SH-SY5Y (cell line): ENCODE measurements around the gene NDUFC1.
A peak's percentile ranks its signal among the peaks of the same experiment; 100 is the strongest.

Source experiments
- GATA2 ChIP-seq: IDR thresholded peaks from 2 replicates; pipeline ENCODE4 v1.6.1; 2011; ENCODE audit warnings: mild to moderate bottlenecking, low read depth, low read length
- GATA3 ChIP-seq: IDR thresholded peaks from 2 replicates; pipeline ENCODE4 v1.6.1; 2011; ENCODE audit warnings: low read depth, mild to moderate bottlenecking, low read length, moderate library complexity

The NDUFC1 gene

DNA sequence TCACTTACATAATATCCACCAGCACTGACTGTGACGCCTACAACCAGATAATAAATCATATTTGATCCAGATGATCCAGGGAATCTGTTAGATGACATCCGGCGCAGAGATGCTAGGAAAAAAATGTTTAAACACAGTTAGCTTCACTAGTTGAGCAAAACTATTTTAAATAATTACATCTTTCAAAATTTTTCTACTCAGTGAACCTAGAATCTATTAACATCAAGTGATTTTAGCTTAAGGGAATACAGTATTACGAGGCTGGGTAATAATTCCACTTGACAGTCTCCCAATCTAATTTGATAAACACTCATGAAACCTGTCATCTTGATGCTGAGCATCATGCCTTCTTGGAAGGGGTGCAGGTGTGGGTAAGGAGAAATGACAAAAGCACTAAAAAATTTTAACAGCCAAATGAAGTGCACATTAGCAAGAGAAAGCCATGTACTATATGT is 27.0 kb downstream of the NDUFC1 start:
- TF ChIP-seq GATA2: 0 out of 2 replicates have a peak, but pooled peaks have one; percentile 6
- 0 out of 2 replicates have a peak, but pooled peaks have one; percentile 31 for TF ChIP-seq GATA3

DNA sequence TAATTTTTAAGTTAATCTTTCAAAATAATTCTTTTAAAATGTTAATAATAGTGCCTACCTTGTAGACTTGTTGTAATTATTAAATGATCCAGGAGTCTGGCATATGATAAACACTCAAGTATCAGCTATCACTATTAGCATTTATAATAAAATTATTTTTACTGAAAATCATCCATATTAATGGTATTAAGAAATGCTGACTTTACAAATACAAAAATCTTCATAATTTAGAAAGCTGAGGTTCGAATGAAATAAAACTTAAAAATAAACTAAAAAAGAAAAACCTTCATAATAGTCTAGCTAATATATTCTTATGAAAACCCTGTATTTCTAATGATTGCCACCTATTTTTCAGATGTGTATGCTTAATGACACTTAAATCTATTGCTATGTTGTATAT is 27.5 kb downstream of the NDUFC1 start:
- TF ChIP-seq GATA3 (no peak), GATA2 (no peak)

DNA sequence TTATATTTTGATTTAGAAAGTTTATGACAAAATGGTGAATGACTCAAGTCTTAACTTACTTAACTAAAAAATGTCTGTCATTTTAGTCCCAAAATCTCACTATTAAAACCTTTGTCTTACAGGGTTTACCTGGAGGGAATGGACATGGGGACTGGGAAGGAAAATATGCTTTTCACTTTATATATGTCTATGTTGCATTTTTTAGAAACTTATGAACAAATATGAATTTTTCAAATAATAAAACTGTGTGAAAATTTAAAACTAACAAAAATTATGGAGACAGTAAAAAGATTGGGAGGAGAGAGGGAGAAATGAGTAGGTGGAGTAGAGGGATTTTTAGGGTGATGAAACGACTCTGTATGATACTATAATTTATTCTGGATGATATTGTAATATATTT is 28.4 kb downstream of the NDUFC1 start:
- TF ChIP-seq GATA2 (no peak), GATA3 (no peak)

DNA sequence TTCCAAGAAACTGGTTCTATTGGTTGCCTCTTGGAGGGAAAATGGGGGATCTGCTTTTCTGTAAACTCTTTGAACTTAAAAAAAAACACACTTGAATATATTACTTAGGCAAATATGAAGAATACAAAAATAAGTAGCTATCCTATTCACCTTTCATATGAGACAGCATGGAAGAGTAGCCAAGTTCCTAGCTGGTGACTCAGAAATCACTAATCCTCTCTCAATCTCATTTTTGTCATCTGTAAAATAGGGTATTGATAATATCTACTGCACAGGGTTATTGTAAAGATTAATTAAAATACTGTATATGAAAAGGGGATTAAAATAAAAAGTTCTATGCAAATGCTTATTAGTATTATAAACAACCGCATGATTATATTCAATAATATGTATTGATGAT is 35.0 kb downstream of the NDUFC1 start:
- TF ChIP-seq GATA2 (no peak), GATA3 (no peak)

DNA sequence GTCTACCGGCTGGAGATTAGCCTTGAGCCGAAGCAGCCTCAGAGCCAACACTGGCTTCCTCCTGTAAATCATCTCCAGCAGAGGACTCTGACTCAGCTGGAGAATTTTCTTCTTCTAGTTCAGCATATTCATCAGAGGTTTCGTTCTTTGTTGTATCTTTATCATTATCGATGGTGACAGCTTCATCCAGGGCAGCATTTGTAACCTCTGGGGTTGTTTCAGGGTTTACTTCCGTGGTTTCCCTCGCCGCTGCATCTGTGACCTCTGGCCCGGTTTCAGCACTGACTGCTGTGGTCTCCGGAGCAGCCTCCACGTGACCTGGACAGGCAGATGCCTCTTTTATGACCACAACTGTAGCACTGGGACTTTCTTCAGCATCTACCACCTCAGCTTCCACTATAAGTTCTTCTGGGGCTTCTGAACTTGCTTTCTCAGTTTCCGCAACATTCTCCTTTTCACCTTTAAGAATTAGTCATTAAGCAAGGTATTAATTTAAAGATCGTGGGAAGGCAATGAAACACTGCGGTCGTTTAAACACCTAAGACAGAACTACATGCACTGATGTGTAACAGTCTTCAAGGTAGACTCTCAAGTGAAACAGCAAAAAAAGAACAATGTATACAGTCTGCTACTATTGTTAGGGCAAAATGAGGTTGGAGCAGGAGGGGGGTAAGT is 35.6 kb downstream of the NDUFC1 start:
- TF ChIP-seq GATA3 (no peak), GATA2 (no peak)

DNA sequence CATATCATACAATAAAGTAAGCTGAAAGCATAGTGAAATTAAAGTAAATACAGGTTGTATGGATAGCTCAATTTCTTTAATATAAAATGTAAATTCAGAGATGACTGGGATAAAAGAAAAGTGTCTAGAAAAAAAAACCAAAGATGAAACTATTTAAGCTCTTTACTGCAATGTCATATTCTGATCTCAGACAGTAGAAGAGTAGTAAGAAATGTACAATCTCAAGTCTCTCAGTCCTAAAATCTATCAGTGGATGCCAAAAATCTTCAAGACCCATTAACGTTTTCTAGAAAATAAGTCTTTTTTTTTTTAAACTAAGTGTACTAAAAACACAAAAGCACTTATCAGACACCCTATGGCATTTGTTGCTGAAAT is 36.1 kb downstream of the NDUFC1 start:
- TF ChIP-seq GATA2 (no peak), GATA3 (no peak)

DNA sequence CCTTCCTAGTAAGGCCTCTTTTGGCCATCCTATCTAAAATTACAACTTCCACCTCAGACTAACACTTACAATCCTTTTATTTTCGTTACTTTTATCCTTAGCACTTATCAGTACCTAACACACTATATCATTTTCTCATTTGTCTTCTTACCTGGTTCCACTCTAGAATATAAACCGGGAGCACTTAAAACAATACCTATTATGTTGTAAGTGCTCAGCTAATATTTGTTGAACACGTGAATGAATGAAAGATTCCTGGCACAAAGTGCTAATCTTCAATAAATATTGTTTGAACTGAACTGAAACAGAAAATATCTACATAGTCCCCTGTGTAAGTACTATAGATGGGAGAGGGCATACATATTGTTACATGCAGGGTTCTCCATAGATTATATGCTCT is 36.6 kb downstream of the NDUFC1 start:
- no peak for TF ChIP-seq GATA2
- no peak for TF ChIP-seq GATA3

DNA sequence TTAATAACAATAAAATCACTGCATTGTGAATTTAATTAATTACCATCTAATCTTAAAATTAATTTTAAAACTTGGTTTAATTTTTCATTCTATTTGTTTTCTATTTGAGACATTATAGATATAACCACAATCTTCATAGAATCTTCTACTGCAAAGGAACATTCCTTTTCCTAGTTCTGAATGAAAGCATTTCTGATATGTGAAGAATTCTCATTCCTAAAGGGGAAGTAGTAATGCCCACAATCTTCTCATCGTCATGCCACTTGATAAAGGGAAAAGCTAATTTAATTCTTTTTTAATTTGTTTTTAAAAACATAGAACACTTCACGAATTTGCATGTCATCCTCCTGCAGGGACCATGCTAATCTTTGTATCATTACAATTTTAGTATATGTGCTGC is 45.9 kb downstream of the NDUFC1 start:
- no peak for TF ChIP-seq GATA2

DNA sequence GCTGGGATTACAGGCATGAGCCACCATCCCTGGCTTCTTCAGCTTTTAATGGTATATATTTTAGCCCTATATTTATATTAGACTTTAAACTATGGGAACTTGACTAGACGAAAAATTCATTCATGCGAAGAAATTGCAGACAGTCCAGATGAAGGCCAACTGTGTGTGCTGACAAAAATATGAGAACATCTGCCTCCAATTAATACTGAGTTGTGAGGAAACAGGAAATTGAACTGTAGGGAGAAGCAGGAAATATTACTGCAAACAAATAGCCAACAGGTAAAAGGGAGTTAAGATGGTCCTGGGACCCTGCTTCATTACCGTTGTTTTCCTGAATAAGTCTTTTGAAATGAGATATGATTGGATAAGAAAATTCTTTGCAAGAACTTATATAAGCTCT is 48.6 kb downstream of the NDUFC1 start:
- TF ChIP-seq GATA2 (no peak), GATA3 (no peak)

DNA sequence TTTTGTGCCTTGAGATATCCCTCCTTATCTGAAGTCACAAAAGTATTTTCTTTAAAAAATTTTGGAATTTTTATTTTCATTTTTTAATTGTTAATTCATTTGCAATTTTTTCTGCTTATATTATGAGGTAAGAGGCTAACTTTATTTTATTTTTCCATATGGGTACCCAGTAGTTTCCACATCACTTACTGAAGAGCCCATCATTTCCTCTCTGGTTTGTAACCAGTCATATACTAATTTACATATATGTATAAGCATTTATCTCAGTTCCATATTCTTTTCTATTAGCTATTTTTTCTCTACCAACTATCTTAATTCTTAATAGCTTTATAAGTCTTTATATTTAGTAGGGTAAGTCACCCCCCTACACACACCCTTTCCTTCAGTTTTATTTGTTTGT is 49.2 kb downstream of the NDUFC1 start:
- TF ChIP-seq GATA2 (no peak), GATA3 (no peak)

DNA sequence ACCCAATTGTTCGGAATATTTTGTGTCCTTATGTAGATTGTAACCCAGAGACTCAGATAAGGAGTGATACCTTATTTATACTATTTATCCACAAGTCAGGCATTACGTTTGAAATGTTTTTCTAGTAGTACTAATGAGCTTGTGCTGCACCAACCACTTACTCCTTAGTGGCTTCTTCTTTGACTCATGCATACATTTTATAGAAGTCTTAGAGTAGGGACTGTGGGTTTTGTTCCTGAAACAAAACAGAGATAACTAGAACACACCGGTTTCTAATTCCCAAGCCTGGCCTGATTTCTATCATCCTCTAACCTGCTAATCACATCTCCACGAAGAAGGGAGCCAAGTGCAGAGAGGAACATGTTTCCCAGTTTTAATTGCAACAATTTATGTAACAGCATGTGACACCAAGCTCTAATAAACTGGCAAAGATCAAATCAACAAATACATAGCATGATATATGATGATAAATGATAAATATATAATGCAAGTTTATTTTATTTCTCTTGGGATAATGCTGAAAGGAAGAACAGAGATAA is 54.5 kb downstream of the NDUFC1 start:
- peak; percentile 27; the same call in 1 of the 2 replicates for TF ChIP-seq GATA2
- TF ChIP-seq GATA3: no peak

DNA sequence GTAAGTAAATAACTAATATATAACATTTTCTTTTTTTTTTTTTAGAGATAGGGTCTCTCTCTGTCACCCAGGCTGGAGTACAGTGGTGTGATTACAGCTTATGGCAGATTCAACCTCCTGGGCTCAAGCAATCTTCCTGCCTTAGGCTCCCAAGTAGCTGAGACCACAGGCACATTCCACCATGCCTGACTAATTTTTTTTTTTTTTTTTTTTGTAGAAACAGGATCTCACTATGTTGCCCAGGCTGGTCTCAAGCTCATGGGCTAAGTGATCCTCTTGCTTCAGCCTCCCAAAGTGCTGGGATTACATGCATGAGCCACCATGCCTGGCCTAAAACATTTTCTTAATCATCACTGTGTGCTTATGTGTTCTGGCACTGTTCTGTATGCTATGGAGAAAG is 55.0 kb downstream of the NDUFC1 start:
- TF ChIP-seq GATA3 (no peak), GATA2 (no peak)

DNA sequence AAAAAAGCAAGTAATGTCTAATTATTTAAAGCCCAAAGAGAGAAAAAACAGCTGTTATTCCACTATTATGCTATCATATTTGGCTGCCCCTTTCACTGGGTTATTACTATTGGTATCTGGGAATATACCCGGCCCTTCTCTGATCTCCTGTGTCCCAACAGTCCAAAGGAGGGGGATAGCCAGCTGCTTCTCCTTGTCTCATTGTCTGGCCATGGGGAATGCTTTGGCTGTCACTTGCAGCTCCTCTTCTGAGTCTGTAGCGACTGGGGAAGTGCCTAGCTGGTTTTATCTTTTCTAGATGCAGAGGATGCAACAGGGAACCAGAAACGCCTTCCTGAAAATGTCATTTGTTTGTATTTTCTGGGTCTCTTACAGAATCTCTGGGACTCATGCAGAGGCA is 56.1 kb downstream of the NDUFC1 start:
- TF ChIP-seq GATA2 (no peak), GATA3 (no peak)

DNA sequence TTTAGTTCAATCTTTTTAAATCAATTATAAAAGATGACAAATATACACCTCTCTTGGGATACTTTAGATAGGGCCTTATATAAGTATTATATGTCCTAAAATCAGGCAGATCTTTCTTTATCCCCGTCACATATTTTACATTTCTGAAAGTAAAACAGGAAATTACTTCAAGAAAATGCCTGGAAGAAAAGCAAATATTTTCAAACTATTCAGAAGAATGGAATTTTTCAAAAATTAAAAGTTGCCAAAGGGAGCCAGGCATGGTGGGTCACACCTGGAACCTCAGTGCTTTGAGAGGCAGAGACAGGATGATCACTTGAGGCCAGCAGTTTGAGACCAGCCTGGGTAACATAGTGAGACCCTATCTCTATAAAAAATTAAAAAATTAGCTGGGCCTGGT is 56.7 kb downstream of the NDUFC1 start:
- TF ChIP-seq GATA3 (no peak), GATA2 (no peak)

DNA sequence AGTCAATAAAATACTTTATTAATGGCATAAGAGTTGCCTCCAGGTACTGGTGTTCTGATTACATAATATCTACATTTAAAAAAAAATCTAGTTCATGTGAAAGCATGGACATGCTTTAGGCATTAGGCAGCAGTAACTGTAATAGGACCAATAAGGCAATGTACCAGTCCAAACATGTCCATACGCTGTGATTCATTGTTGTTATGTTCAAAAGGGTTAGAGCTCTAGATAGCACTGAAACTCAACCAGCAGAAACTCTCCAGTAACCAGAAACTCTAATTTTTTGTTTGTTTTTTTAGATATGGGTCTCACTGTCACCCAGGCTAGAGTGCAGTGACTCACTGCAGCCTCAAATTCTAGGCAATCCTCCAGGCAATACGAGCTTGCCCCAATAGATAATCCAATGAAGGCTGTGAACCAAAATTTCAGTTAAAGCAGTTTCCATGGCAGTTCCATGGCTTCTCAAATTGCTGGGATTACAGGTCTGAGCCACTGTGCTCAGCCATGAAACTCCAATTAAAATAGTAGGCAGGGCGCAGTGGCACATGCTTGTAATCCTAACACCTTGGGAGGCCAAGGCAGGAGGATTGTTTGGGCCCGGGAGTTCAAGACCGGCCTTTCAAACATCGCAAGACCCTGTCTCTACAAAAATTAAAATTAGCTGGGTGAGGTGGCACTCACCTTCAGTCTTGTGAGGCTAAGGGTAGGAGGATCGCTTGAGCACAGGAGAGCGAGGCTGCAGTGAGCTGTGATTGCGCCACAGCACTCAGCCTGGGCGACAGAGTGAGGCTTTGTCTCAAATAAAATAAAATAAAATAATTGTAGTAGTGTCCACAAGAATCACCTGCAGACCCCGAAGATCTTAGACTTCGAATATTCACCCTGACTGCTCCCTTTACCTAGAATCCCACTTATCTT is 58.6 kb downstream of the NDUFC1 start:
- TF ChIP-seq GATA3 (no peak), GATA2 (no peak)

DNA sequence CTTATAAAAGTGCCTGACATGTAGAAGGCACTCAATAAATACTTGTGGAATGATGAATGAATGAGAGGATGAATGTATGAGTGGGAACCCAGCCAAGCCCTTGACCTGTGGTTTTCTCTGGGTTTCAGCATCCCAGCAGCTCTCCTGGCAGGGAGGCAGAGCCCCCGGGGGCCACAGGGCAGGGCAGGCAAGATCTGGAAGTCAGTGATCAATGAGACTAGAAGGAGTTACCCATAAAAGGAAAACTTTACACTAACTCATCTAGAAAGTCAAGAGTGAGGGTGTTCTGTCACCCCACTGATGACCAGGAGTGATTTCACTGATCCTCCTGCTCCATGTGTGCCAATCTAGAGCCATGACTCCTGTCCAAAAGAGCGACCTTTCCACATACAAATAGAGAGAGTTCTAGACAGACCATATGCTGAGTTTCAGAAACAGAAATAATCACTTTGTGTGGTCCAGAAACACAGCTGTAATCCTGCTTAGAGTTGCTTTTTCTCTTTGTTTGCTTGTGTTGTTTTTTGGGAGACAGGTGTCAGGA is 59.7 kb downstream of the NDUFC1 start:
- no peak for TF ChIP-seq GATA3
- no peak for TF ChIP-seq GATA2

DNA sequence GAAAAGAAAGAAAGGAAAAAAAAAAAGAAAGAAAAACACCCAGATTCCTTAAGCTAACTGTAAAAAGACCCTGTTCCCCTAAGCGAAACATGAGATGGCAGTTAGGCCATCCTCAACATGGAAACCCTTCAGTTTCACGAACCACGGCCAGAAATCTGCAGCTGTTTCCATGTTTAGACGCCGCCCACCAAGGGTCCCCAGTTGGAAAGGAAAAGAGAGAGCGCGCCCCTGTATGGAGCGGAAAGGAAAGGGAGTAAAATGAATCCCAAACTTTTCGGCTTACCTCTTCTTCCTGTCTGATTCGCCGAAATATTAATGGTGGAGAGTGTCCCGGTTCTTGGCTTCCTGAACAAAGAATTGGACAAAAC is 60.5 kb downstream of the NDUFC1 start:
- TF ChIP-seq GATA2: no peak
- no peak for TF ChIP-seq GATA3
